ENCODE results near the gene CDK3.

DNA sequence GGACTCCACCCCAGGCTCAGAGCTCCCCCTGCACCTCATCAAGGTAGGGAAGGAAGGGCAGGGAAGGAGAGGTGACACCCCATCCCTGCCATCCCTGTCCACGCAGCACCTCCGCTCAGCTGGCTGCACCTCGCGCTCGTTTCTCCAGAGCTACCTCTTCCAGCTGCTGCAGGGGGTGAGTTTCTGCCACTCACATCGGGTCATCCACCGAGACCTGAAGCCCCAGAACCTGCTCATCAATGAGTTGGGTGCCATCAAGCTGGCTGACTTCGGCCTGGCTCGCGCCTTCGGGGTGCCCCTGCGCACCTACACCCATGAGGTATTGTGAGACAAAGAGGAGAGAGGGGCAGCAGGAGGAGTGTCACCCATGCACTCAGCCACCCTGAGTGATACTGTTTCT lies 1.4 kb downstream of the CDK3 start:
- TF ChIP-seq, protein P1, sequence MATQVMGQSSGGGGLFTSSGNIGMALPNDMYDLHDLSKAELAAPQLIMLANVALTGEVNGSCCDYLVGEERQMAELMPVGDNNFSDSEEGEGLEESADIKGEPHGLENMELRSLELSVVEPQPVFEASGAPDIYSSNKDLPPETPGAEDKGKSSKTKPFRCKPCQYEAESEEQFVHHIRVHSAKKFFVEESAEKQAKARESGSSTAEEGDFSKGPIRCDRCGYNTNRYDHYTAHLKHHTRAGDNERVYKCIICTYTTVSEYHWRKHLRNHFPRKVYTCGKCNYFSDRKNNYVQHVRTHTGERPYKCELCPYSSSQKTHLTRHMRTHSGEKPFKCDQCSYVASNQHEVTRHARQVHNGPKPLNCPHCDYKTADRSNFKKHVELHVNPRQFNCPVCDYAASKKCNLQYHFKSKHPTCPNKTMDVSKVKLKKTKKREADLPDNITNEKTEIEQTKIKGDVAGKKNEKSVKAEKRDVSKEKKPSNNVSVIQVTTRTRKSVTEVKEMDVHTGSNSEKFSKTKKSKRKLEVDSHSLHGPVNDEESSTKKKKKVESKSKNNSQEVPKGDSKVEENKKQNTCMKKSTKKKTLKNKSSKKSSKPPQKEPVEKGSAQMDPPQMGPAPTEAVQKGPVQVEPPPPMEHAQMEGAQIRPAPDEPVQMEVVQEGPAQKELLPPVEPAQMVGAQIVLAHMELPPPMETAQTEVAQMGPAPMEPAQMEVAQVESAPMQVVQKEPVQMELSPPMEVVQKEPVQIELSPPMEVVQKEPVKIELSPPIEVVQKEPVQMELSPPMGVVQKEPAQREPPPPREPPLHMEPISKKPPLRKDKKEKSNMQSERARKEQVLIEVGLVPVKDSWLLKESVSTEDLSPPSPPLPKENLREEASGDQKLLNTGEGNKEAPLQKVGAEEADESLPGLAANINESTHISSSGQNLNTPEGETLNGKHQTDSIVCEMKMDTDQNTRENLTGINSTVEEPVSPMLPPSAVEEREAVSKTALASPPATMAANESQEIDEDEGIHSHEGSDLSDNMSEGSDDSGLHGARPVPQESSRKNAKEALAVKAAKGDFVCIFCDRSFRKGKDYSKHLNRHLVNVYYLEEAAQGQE (IDR thresholded peaks at IDR 0.05) = no peak
- no peak for TF ChIP-seq POLR2A (IDR thresholded peaks at IDR 0.05; ENCODE audit: low read length)
- TF ChIP-seq KDM1A (IDR thresholded peaks at IDR 0.05; ENCODE audit: low read depth) = no peak
- no peak for TF ChIP-seq MYC (IDR thresholded peaks at IDR 0.05; ENCODE audit: borderline replicate concordance, low read length)
- no peak for TF ChIP-seq BHLHE40 (IDR thresholded peaks at IDR 0.05; ENCODE audit: low read depth, low read length)
- TF ChIP-seq, protein P2, sequence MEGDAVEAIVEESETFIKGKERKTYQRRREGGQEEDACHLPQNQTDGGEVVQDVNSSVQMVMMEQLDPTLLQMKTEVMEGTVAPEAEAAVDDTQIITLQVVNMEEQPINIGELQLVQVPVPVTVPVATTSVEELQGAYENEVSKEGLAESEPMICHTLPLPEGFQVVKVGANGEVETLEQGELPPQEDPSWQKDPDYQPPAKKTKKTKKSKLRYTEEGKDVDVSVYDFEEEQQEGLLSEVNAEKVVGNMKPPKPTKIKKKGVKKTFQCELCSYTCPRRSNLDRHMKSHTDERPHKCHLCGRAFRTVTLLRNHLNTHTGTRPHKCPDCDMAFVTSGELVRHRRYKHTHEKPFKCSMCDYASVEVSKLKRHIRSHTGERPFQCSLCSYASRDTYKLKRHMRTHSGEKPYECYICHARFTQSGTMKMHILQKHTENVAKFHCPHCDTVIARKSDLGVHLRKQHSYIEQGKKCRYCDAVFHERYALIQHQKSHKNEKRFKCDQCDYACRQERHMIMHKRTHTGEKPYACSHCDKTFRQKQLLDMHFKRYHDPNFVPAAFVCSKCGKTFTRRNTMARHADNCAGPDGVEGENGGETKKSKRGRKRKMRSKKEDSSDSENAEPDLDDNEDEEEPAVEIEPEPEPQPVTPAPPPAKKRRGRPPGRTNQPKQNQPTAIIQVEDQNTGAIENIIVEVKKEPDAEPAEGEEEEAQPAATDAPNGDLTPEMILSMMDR (IDR thresholded peaks at IDR 0.05) = no peak
- no peak for TF ChIP-seq SMC3 (IDR thresholded peaks at IDR 0.05)

All from A549 (cell line).